GM19395 (cell line): ENCODE results near the gene SCYGR1.
"Not testable (repeated sequence)": the region's sequence is repeated elsewhere in the genome, so short reads cannot be mapped to it uniquely, and the experiment has no call there.

Experiments used
- ATAC-seq: cut with Tn5 transposase; IDR thresholded peaks from one replicate; pipeline ENCODE4 v1.9.1; 2021; ENCODE audit warnings: mild to moderate bottlenecking, moderate library complexity; ENCODE audit not compliant: unreplicated experiment

The SCYGR1 gene, protein sequence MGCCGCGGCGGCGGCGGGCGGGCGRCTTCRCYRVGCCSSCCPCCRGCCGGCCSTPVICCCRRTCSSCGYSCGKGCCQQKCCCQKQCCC

DNA sequence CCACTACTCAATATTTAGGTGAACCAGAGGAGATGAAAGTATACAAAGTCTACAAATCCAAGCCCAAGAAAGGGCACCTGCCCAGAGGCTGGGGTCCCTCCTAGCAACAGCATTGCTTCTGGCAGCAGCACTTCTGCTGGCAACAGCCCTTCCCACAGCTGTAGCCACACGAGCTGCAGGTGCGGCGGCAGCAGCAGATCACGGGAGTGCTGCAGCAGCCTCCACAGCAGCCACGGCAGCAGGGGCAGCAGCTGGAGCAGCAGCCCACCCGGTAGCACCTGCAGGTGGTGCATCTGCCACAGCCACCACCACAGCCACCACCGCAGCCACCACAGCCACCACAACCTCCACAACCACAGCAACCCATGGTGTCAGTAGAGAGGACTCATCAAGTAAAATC lies at the start of gene SCYGR1:
SCYGR1 (minus strand) TSS at position 367 of the 400 bp plus-strand sequence; CDS start at position 367, 0 bp downstream.
- not testable (repeated sequence) for ATAC-seq

DNA sequence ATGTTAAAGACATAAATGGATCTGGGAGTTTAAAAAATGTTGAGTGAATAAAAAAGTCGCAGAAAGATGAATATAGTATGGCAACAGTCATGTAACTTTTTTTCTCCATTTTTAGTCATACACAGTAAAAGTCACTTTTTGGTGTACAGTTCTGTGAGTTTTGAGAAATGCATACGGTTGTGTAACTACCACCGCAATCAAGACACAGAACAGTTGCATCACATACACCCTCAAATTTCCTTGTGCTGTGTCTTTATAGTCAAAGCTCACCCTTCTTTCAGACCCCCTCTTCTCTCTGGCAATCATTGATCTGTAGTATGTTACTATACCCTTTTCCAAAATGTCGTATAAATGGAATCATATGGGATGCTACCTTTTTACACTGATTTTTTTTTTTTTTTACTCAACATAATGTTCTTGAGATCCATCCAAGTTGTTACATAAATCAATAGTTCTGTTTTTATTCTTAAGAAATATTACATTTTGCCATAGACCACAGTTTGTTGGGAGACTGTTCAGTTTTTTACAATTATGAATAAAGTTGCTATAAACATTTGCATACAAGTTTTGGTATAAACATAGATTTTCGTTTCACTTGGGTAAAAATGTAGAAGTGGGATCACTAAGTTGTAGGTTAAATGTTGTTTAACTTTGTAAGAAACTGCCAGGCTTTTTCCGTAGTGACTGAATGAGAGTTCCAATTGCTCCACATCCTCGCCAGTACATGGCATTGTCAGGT lies 48.9 kb upstream of the SCYGR1 start:
- ATAC-seq, result no peak

DNA sequence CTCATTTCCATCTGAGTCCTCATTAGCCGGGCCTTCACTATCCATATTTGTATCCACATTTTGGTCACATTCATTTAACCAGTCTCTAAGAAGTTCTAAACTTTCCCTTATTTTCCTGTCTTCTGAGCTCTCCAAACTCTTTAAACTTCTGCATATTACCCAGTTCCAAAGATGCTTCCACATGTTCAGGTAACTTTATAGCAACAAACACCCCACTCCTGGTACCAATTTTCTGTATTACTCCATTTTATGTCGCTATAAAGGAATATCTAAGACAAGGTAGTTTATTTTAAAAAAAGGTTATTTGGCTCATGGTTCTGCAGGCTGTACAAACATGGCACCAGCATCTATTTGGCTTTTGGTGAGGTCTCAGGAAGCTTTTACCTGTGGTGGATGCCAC lies 45.4 kb upstream of the SCYGR1 start:
- no peak for ATAC-seq

DNA sequence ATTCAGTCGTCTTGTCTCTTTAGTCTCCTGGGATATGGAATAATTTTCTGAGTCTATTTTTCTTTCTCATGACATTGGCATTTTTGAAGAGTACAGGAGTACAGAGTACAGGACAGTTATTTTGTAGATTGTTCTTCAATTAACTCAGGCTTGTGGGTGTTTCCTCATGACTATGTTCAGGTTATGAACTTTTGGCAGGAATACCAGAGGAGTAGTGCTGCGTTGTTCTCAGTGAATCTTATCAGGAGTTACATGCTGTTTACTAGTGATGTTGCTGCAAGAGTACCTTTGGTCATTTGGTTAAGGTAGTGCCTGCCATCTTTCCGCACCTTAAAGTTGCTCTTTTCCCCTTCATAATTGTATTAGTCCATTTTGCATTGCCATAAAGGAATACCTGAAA lies 42.9 kb upstream of the SCYGR1 start:
- ATAC-seq, result no peak

DNA sequence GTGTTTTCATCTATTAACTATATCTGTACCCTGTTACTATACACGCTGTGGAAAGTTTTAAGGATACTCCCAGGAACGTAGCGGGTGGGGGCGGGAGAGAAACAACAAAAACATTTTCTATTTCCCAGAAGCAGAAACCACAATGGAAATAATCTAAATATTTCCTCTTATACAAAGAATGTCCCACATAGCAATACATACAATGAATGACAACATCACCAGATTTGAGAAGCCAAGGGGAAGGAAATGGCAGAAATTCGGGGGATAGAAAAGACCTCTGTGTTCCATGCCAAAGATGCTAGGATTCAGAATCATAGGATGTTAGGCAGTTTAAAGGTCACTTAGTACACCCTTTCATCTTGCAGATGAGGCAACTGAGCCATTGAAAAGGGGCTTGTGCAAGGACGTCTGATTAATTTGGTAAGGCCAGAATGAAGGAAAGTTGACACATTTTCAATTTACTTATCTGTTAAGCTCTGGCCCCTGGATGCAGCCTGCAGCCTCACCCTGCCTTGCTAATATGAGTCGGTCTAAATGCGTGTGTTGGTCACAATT lies 41.1 kb upstream of the SCYGR1 start:
- ATAC-seq, result no peak

DNA sequence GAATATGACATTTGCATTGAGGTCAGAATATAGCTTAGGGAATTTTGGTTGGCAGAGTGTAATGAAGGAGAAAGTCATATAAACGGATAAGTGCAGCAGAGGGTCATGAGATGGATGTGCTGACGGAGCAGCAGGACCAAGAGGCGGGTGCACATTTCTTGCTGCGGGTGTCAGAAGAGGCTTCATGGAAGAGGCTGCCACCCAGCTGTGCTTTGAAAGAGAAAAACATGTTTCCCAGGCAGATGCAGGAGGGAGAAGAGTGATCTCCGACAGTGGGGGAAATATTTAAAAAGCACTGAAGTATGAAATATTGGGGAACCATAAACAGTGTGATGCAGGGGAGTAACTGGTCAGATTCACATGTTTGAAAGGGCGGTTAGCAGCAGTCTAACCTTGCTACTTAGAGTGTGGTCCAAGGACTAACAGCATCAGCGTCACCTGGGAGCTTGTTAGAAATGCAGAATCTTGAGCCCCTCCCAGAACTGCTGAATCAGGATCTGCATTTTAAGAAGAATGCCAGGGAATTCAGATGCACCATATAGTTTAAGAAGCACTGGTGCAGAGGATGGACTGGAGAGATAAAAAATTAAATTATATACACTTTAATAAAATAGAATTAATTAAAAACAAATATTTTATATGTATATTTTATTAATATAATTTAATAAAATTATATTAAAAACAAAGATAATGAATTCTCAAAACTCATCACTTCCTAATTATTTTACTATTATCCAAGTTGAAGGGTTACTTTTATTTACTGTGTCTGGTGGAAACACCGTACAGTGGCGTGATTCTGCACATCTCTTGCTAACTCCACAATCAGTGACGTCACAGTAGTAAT lies 36.1 kb upstream of the SCYGR1 start:
- ATAC-seq, result no peak

DNA sequence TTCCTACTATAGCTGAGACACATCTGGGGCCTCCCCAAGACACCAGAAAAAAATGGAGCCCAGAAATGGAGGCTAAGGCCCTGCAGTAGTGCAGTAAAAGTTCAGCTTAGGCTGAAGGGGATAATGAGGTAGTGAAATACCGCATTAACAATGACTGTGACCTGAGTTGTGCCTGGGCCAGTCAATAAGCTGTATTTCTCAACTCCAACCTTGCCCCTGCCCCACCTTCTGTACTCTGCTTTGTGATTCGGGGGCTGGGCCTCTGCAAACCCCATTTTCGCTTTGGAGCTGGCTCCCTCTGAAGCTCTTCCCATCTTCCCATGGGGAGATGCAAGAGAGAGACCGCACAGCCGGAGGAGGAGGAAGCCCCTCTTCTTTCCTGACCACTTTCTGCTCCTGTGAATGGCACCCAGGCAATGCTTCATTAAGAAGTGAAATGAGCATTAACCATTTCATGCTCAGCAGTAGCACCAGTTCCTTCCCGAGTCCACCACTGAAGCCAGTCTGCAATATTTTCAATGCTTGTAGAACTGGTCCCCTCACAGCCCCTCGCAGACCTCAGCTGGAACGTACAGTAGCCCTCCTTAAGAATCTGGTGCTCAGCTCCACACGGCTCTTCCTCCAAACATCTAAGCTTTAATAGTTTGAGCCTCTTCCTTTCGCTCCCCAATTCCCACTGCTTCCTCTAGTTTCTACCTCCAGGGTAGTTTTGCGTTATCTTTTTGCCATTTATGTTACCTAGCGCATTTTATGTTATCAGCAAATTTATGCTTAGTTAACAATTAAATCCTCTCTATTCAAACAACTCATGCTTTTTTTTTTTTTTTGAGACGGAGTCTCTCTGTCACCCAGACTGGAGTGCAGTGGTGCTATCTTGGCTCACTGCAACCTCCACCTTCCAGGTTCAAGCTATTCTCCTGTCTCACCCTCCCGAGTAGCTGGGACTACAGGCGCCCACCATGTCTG lies 32.6 kb upstream of the SCYGR1 start:
- ATAC-seq, result no peak

DNA sequence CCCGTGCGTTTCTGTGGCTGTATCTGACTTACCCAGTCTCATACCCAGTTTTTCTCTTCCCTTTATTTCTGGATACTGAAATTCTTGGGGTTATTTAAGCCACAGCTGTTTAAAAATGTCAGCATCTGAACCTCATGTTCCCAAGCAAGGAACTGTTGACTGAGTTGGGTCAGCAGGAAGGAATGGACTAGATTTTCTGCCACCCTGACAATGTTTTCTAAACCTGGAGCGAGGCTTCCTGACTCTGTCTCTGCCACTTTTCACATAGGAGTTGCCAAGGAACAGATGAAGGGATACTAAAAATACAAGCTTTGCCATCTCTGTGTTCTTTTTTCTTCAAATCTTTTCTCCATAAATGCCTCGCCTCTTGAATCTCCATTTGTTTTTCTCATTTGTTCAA lies 29.0 kb upstream of the SCYGR1 start:
- ATAC-seq, result no peak

DNA sequence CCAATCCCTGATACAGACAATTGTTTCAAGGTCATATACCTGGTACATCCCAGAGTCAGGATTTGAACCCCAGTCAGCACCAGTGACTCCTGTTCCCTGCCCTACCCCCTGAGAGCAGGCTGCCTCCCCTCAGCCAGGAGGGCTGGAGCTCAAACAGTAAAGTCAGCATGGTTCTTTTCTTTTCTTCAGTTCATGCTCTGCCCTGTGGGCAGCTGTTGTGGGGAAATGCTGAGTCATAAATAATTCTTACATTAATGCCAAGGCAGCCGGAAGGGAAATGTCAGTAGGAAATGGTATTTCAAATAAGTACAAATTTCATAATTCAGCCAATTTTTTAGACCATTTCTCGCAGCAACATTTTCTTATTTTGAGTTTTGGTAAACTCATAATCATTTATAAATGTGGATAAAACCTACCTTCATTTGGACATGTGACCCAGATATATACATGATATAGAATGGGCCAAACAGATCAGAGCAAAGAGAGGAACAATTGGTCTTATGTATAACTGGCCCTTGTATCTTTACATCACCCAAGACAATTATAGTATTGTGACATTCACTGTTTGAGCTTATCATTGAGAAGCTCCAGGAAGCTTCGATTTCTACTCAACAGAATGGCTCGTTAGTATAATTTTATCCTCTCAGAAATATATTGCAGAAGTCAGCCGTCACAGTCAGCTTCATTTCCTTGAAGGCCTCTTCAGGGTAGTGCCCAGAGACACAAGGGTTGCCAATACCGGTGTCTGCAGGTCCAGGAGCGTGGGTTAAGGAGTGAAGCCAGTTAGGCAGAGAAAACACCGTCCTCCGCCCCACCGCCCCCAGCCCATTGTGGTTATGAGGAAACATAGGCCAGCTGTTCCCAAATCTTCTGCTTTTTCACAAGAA lies 28.0 kb upstream of the SCYGR1 start:
- ATAC-seq, result peak; percentile 45

DNA sequence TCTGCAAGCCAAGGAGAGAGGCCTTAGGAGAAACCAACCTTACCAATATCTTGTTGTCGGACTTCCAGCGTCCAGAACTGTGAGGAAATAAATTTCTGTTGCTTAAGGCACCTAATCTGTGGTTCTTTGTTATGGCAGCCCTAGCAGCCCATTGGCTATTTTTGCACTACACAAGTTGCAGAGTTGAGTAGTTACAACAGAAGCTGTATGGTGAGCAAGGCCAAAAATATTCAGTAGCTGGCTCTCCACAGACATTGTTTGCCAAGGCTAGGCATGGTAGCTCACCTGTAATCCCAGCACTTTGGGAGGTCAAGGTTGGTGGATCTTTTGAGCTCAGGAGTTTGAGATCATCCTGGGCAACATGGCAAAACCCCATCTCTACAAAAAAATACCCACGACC lies 27.1 kb upstream of the SCYGR1 start:
- ATAC-seq, result no peak

DNA sequence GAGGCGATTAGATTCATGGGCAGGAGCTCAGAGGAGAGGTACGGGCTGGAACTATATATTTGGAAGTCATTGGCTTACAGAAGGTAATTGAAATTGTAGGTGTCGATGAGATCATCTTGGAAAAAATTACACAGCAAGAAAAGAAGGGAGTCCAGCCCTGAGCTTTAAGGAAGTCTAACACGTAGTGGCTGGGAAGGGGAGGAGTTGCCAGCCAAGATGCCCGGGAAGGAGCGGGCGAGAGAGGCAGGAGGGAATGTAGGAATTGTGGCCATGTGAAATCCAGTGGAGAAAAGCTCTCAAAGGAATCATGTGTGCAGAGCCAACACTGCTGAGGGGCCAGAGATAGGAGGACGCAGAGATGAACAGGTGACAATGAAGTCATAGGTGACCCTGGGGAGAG lies 25.6 kb upstream of the SCYGR1 start:
- ATAC-seq, result no peak

DNA sequence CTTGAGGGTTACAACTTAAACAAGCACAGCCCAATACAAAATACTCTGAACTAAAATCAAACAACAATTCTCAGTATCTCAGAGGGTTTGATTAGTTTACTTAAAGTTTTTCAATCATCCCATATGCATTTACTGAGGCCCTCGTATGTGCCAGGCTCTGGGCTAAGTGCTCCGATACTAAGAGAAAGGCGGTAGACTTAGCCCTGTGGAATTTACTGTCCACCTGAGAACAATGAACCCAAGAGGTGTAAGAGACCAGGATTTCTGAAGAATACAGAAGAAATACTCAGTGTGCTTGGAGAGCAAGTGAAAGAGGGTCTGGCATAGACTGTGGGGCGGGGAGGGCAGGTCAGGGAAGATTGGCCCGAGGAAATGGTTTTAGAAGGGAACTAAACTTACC lies 25.1 kb upstream of the SCYGR1 start:
- ATAC-seq, result no peak

DNA sequence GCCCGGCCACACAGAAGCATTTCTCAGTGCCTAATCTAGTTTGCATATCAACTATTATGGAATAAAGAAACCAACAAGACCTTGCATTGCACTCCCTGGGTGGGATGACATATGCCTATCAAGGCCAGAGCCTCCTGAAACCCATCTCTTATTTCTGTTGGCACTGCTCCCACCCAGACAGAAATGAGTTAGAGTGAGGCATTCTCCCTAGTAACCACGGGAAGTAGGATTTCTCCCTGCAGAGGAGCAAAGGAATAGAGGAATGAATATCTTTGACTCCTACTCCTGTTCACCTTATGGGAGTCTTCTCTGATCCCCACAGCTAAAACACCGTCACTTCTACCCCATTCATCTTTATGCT lies 24.2 kb upstream of the SCYGR1 start:
- no peak for ATAC-seq

DNA sequence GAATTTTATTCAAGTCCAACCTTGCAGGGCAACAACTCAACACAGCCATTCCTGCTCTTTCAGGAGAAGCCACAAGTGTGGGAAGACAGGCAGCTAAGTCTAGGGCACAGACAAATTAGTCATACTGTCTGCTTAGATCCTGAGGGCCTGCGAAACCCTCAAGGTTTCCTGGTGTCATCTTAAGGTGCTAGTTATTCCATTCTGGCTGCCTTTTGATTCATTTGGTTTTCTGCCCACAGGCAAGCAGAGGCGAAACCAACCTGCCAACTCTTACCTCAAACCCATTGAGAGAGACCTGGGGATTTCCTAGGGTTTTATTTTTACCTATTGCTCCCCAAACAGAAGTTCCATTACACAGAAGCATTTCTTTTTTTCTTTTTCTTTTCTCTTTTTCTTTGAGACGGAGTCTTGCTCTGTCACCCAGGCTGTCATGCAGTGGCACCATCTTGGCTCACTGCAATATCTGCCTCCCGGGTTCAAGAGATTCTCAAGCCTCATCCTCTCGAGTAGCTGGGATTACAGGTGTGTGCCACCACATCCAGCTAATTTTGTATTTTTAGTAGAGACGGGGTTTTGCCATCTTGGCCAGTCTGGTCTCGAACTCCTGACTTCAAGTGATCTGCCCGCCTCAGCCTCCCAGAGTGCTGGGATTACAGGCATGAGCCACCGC lies 23.7 kb upstream of the SCYGR1 start:
- ATAC-seq, result peak; percentile 74

DNA sequence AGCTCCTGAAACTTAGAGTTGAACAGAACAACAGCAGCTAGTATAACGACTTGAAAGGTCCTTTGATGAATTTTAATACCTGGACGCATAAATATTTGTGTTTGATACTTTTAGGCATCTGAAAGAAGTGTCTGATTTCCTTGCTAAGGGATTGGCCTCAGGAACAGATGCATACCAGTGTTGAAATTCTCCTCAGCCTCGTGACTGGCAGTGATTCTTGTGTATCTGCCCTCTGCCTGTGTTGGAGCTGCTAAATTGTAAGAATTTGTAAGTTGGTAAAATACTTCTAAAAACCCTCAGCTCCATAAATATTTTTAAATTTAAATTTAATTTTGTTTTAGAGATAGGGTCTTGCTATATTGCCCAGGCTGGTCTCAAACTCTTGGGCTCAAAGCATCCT lies 22.4 kb upstream of the SCYGR1 start:
- ATAC-seq, result no peak

DNA sequence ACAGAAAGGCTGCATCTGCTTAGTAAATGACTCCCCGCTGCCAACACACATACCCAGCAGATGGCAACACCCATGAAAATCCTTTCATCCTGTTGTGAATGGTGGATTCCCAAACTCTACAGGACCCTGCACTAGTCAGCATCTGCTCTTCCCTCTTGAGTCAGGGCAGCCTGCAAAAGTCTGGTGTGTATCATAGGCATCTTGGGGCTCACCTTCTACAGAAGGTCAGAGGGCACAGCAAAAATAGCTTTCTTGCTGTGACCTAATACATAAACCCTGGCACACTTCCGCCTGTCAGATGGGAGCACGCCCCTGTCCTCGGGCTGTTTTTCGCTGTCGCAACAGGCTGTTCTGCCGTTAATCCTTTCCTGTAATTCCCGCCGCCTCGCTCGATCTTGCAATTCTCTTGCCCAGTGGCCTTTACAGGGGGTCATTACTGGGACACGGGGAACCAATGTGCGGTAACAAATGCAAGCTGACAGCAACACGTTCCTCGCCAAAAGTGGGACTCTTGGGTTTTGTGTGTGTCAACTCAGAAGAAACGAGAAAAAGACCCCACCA lies 19.9 kb upstream of the SCYGR1 start:
- no peak for ATAC-seq

DNA sequence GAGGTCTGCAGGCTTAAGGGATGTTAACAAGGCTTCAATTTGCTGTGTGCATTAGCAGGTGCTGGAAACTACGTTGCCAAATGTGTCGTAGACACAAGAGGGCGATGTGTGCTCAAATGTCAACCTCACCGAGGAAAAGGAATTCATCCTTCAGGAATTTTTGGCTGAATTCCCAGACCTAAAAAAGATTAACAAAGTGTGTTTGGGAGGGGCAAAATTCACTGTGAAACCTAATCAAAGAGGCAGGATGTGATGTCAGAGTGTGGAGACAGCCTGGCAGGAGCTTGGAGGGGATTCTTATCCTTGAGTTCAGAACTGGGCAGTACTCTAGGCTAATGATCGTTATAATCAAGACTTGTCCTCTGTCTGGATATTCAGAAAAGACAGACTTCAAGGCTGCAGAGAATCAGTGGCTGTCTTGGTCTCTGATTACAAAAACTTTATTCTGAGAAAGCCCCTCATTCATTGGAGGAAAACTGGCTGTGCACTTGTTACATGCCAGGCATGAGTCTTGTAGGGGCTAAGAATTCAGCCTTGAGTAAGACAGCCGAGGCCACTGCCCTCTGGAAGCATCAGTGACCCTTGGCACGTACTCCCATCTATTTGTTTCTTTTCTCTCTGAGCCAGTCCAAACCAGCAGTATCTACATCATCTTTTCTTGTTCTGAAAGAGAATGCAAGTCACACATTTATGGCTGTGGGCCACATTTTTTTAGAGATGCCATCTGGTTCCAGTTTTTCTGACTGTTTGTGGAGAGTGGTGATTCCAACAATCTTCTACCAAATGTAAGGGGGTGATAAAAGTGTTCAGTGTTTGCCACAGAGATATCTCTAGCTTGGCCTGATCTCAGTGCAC lies 18.7 kb upstream of the SCYGR1 start:
- peak; percentile 56 for ATAC-seq
